NCI-H2196 (cell line): ENCODE results near the gene ADAMTS19.

ENCODE experiments used
- DNase-seq: peaks from one replicate; lab custom pipeline; 2025; ENCODE audit not compliant: unreplicated experiment; lab: John Stamatoyannopoulos, UW

ADAMTS19 gene

GRCh38 chr5:129672006-129672405, 211.9 kb downstream of the ADAMTS19 start:
- DNase-seq = no peak

DNA sequence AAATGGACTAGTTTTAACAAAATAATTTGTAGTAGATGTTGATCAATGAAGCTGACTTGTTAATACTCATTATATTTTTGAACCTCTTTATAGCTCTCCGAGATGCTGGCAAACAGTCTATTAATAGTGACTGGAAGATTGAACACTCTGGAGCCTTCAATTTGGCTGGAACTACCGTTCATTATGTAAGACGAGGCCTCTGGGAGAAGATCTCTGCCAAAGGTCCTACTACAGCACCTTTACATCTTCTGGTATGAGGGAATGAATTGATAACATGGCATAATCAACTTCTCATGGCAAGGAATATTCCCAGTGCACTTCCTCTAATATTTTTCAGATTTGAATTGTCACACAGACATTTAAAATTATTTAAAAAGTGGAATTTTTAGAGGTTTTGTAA, 219.6 kb downstream of the ADAMTS19 start:
- no peak for DNase-seq

DNA sequence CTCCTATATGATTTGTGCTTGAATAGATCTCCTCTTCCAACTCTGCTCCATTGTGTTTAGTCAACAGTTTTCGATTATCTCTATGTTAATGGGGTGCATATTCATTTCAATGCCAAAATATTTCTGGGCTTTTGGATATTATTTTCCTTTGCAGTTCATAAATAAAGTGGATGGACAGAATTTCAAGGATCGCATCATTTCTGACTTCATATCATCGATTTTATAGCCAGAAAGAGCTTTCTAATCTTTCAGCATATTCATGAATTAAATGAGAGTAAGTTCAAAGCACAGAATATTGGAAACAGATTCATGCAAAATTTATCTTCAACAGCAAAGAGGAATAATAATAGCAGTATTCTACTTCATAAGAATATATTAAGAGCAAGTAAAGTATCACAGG, 227.8 kb downstream of the ADAMTS19 start:
- no peak for DNase-seq

- no peak for DNase-seq
Measured at GRCh38 chr5:129689045-129689444, 228.9 kb downstream of the ADAMTS19 start.

- no peak for DNase-seq
Measured at GRCh38 chr5:129691220-129691619, 231.1 kb downstream of the ADAMTS19 start.

DNA sequence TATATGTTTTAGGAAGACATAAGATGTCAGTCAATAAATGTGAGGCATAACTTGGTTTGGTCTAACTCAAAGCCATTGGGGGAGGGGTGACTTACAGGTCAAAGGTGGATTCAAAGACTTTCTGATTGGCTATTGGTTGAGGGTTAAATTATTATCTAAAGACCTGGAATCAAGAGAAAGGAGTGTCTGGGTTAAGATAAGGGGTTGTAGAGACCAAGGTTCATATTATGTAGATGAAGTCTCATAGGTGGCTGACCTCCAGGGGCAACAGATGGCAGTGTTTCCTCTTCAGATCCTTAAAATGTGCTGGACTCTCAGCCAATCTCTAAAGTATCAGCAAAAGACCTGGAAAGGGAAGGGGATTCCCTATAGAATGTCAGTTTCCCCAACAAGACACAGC, 236.5 kb downstream of the ADAMTS19 start:
- no peak for DNase-seq

GRCh38 chr5:129698661-129699060, 238.6 kb downstream of the ADAMTS19 start:
- no peak for DNase-seq

DNA sequence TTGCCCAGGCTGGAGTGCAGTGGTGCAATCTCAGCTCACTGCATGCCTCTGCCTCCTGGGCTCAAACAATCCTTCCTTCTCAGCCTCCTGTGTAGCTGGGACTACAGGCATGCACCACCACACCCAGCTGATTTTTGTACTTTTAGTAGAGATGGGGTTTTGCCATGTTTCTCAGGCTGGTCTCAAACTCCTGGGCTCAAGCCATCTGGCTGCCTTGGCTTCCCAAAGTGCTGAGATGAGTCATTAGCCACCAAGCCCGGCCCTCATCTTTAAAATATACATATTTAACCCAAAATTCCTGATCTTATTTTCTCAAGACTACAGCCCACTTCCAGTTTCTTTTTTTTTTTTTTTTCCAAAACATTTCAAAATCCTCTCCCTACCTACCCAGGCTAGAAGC, 256.1 kb downstream of the ADAMTS19 start:
- no peak for DNase-seq

- DNase-seq = no peak
Measured at GRCh38 chr5:129716651-129717050, 256.6 kb downstream of the ADAMTS19 start.

- DNase-seq = no peak
Measured at GRCh38 chr5:129717751-129718310, 257.7 kb downstream of the ADAMTS19 start.

DNA sequence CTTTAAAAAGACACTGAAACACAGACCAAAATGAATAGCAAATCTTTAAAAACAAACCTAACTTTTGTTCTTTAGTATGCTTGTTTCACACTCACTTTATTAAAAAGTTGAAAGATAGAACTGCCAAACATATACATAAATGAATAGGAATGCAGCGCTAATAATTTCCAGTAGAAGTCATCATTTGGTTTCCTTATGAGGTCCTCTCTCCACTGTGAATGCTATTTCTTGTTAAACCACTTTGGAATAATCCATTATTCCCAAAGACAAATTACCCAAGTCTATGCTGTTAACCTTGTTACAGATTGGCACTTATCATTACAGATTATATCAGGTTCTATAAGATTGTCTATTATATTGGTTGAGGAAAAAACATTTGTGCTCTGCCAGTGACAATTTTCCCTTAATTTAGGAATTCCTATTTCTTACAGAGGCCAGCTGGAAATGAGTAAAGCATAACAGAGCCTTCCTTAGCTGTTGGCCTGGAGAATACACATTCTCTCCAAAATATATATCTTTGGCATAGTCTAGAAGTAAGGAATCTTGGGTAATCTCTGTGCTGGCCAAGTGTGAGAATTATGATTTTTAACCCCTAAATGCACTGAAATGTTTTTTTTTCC, 258.5 kb downstream of the ADAMTS19 start:
- no peak for DNase-seq

- DNase-seq = no peak
Measured at GRCh38 chr5:129724222-129724621, 264.1 kb downstream of the ADAMTS19 start.

- no peak for DNase-seq
Measured at GRCh38 chr5:129724647-129725046, 264.5 kb downstream of the ADAMTS19 start.

DNA sequence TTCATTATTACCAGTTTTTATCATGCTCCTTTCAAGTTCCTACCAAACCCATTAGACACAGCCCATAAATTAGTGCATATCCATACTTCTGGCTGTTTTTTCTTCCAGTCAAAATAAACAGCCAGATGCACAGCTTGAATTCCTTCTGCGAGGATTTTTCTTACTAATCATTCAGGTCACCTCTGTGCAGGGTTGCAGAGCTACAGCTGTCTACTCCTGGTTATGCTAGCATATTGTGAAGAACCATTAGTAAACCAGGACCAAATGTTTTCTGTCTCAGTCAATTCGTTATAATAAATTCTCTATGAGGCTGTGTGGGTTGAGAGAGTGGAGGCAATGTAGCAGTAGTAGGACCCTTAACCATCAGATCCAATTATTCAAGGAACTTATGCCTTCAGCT, 279.7 kb downstream of the ADAMTS19 start:
- no peak for DNase-seq

DNA sequence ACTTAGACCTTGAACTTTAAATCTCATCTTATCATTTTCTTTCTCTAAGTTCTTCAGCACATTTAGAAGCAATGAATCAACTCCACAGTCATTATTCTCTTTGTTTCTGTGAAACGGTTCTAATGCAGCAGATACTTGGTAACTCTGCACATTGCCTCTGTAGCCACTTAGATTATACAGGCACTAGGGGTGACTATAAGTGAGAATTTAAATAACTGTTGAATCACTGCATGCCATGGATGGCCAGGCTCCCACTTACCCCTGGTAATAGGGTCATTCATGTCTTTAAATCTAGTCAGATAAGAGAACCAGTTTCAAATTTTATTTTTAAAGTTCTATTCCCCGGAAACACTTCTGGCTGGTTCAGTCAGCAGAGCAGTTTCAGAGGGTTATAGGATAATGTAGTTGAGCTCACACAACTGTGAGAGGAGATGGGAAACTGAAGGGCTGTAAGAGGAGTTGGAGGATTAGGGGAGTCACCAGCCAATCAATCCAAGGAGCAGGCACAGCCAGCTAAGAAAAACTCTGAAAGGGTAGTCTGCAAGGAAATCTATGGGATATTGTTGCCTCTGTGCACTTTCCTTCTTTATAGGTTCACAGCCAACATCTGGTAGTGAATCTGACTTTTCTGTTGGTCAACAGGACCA, 283.6 kb downstream of the ADAMTS19 start:
- DNase-seq = no peak

- DNase-seq = no peak
Measured at GRCh38 chr5:129745997-129746396, 285.9 kb downstream of the ADAMTS19 start.

- DNase-seq = no peak
Measured at GRCh38 chr5:129746876-129747275, 286.8 kb downstream of the ADAMTS19 start.

GRCh38 chr5:129747572-129748407, 287.7 kb downstream of the ADAMTS19 start, which contains the start of gene MINAR2:
MINAR2 (plus strand) TSS chr5:129748094; CDS start chr5:129748191, 97 bp downstream.
- no peak for DNase-seq

- DNase-seq = no peak
Measured at GRCh38 chr5:129748913-129749880, 289.1 kb downstream of the ADAMTS19 start.

DNA sequence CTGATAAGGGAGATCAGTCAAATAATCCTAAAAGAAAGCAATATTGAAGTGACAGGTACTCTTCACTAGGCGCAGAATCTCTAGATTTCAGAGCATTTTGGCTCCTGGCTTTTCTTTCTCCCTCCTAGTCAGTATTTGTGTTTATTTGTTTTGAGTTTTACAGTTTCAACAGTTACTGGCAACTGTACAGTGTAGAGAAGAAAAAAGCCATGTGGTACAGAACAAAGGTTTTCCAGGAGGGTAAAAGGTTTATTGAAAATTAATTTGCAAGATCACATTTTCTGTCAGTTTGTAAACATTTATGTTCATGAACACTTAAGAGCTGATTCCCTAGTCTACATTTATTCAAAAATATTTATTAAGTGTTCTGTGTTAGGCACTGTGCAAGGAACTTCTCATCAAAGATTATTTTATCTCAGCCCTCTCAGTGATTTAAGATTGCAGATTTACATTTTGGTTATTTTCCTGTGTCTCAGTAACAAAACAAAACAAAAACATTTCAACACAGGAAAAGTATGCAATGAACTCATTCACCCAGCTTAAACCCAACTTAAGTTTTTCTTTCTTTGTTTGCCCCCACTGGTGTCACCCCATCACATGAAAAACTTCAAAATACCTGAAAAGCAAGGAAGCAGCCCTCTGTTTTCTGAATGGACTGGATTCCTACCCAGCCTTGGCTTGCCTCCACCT, 300.7 kb downstream of the ADAMTS19 start:
- DNase-seq = no peak
